VCaP (cell line): Measurements from ENCODE around the gene TBC1D9.
A peak's percentile ranks its signal among the peaks of the same experiment; 100 is the strongest.

Source experiments
- H3K27ac ChIP-seq: fragments of 450-650 bp; 2 replicates; pipeline ENCODE4 v1.5.1; 2017
- TF ChIP-seq, protein P1 (sequence below): fragments of 450-650 bp; conservative IDR thresholded peaks from 2 replicates; pipeline ENCODE4 v1.5.1; 2017; ENCODE audit warnings: mild to moderate bottlenecking, moderate library complexity

The TBC1D9 gene

DNA sequence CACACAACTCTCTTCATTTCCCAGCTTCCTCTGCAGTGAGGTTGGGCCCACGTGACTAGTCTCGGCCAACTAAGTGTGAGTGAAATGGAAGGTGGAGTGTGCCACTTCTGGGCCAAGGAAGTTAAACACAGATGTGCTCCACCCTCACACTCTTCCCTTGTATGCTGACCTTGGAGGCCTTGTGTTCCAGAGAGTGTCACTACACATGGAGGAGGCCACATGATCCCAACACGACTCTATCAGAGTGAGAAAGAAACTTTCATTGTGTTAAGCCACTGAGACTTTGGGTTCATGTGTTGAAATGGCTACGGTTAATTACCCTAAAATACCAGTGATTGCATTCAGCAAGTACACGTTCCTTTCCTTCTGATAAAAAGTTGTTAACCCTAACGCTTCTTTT is 55.1 kb downstream of the TBC1D9 start:
- H3K27ac ChIP-seq = no peak overlapping the region
- TF ChIP-seq, protein P1, sequence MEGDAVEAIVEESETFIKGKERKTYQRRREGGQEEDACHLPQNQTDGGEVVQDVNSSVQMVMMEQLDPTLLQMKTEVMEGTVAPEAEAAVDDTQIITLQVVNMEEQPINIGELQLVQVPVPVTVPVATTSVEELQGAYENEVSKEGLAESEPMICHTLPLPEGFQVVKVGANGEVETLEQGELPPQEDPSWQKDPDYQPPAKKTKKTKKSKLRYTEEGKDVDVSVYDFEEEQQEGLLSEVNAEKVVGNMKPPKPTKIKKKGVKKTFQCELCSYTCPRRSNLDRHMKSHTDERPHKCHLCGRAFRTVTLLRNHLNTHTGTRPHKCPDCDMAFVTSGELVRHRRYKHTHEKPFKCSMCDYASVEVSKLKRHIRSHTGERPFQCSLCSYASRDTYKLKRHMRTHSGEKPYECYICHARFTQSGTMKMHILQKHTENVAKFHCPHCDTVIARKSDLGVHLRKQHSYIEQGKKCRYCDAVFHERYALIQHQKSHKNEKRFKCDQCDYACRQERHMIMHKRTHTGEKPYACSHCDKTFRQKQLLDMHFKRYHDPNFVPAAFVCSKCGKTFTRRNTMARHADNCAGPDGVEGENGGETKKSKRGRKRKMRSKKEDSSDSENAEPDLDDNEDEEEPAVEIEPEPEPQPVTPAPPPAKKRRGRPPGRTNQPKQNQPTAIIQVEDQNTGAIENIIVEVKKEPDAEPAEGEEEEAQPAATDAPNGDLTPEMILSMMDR = no peak

DNA sequence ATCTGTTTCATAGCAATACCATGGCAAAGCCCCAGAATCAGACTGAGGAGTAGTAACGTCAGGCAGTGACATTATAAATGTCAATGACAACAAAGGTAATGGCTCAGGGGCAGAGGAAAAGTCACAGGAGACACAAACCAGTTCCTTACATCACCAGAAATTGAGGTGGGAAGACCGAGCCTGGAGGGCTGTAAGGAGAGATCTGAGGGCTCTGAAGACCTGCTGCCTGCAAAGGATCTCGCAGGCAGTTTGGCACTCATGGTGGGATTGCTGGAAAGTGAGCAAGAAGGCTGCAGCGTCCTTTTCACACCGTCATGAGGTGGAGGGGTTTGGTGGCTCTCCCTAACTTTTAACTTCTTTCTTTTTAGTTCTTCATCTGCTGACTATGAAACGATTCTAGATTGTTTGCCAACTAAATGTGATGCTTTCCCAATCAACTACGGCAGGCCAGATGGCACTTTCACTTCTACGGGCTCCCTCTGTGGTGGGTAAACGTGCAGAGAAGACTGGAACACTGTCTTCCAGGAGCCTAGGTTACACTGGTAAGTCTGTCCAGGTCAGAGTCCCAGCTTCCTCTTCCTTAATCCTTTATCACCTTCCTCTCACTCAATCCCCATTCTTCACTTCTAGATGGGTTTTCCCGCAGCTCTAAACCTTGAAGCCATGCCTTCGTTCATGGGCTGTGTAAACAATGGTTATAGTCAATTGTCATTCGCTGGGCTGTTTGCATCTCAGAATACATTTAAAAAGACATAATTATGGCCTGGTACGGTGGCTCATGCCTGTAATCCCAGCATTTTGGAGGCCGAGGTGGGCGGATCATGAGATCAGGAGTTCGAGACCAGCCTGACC is 58.2 kb downstream of the TBC1D9 start:
- TF ChIP-seq, protein P1 = no peak
- no peak overlapping the region for H3K27ac ChIP-seq

DNA sequence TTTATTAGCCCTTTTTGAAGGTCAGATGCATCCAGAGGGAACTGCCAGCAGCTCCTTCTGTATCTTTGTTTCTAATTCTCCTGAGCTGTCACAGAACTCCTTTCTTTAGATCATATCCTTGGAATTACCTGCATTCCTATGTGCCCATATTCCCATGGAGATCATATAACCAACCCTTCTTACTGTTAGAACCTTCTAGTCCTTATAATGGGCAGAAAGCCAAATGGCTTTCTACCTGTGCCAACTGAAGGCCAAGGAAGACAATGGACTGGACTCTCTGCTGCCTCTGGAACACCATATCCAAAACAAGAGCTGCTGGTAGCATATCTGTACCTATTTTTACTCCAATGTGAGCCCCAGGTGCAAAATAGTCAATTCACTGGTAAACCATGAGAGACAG is 60.7 kb downstream of the TBC1D9 start:
- TF ChIP-seq, protein P1 = no peak
- H3K27ac ChIP-seq = no peak overlapping the region

DNA sequence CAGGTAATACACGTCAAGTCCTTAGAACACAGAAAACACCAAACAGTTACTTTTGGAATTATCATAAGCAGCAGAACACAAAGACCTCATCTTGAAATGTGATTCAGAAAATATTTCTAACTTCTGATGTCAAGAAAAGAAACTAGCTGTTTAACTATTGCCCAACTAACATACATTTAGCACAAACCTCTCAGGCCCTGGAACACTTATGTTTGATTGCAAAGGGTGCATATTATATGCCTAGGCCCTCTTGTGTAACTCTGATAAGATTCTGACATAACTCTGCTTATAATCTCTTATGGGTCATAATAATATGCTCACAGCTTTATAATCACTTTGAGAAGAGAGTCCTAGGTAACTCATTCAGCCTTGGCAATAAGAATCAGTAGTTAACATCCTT is 62.6 kb downstream of the TBC1D9 start:
- no peak overlapping the region for H3K27ac ChIP-seq
- TF ChIP-seq, protein P1 = no peak

DNA sequence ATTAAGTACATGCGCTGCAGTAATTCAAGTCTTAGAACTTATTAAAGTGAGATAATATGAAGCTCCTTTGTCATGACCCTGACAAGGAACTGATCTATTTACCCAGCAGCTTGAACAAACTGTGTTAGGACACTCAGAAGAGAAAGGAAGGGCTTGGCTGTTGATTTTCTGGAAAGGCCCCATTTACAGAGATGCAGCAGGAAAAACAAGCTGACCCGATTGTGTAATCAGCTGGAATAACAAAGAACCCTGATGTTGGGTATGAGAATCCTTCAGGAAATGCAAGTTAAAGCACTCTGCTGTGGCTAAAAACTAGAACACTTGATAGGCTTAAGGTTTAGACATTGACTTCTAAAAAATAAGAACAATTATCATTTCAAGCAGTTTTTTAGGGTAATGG is 64.8 kb downstream of the TBC1D9 start:
- TF ChIP-seq, protein P1 = no peak
- peak overlapping the region; percentile 40 for H3K27ac ChIP-seq

DNA sequence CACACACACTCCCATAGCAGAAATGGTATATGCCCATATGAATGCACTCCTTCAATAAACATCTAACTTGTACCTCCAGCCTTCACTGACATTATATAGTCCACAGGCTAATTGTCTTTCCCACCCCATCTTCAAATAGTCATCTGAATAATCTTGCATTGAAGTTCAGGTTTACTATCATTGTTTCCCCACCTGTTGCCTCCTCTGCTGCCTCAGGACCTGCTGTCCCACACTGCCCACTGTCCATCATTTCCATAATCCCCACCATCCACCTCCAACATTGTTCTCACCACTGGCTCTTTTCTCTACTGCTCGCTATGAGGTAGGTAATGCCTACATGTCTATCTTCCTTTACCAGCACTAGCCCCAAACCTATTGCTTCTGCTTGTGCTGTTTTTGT is 66.1 kb downstream of the TBC1D9 start:
- H3K27ac ChIP-seq = peak overlapping the region; percentile 40; the same call in 1 of the 2 replicates
- TF ChIP-seq, protein P1 = no peak

DNA sequence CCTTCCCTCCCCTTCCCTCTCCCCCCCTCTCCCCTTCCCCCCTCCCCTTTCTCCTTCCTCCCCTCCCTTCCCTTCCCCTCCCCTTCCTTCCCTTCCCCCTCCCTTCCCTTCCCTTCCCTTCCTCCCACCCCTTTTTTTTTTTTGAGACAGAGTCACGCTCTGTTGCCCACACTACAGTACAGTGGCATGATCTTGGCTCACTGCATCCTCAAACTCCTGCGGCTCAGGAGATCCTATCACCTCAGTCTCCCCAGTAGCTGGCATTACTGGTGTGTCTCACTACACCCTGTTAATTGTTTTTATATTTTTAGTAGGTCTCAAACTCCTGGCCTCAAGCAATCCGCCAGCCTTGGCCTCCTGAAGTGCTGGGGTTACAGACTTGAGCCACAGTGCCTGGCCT is 66.6 kb downstream of the TBC1D9 start:
- TF ChIP-seq, protein P1 = no peak
- H3K27ac ChIP-seq = peak overlapping the region; percentile 40; the same call in 1 of the 2 replicates
